Mucosa of stomach (tissue), 1 donor: Measurements from ENCODE around the gene RHOB.

ENCODE experiments used
- H3K27me3 ChIP-seq: one replicate; pipeline ENCODE4 v1.7.0; 2013; ENCODE audit warnings: mild to moderate bottlenecking, low read length; ENCODE audit not compliant: control insufficient read depth, insufficient read depth
- H3K36me3 ChIP-seq: one replicate; pipeline ENCODE4 v1.7.0; 2013; ENCODE audit warnings: low read length; ENCODE audit not compliant: control insufficient read depth, insufficient read depth
- H3K4me1 ChIP-seq: one replicate; pipeline ENCODE4 v1.7.0; 2013; ENCODE audit warnings: mild to moderate bottlenecking, low read length; ENCODE audit not compliant: control insufficient read depth, insufficient read depth
- H3K4me3 ChIP-seq: one replicate; pipeline ENCODE4 v1.7.0; 2013; ENCODE audit warnings: low read length
- H3K9ac ChIP-seq: one replicate; pipeline ENCODE4 v1.7.0; 2013; ENCODE audit warnings: mild to moderate bottlenecking, low read length, moderate library complexity
- H3K9me3 ChIP-seq: one replicate; pipeline ENCODE4 v1.7.0; 2013; ENCODE audit warnings: mild to moderate bottlenecking, low read length, moderate library complexity; ENCODE audit not compliant: control insufficient read depth
- donor health status: Pancreatic carcinoma.

Gene RHOB

GRCh38 chr2:20476950-20477349, 30.1 kb downstream of the RHOB start:
- no peaks in the 10 kb centered on the region for H3K9me3 ChIP-seq
- no peak overlapping the region for H3K4me3 ChIP-seq
- H3K27me3 ChIP-seq, result no peaks in the 10 kb centered on the region
- no peaks in the 10 kb centered on the region for H3K36me3 ChIP-seq
- no peak overlapping the region for H3K9ac ChIP-seq
- H3K4me1 ChIP-seq, result peaks cover 11% of the 10 kb centered on the region

GRCh38 chr2:20478961-20479360, 32.1 kb downstream of the RHOB start:
- Histone ChIP-seq H3K27me3 (no peaks in the 10 kb centered on the region), H3K4me1 (peaks cover 11% of the 10 kb centered on the region), H3K4me3 (no peak overlapping the region), H3K9me3 (no peaks in the 10 kb centered on the region), H3K36me3 (no peaks in the 10 kb centered on the region), H3K9ac (no peak overlapping the region)

GRCh38 chr2:20479835-20480234, 33.0 kb downstream of the RHOB start:
- H3K36me3 ChIP-seq, result no peaks in the 10 kb centered on the region
- no peaks in the 10 kb centered on the region for H3K9me3 ChIP-seq
- no peak overlapping the region for H3K4me3 ChIP-seq
- H3K9ac ChIP-seq, result no peak overlapping the region
- peaks cover 8% of the 10 kb centered on the region for H3K4me1 ChIP-seq
- no peaks in the 10 kb centered on the region for H3K27me3 ChIP-seq

GRCh38 chr2:20480913-20481312, 34.0 kb downstream of the RHOB start:
- no peaks in the 10 kb centered on the region for H3K9me3 ChIP-seq
- no peaks in the 10 kb centered on the region for H3K36me3 ChIP-seq
- no peaks in the 10 kb centered on the region for H3K27me3 ChIP-seq
- no peak overlapping the region for H3K4me3 ChIP-seq
- no peak overlapping the region for H3K9ac ChIP-seq
- H3K4me1 ChIP-seq, result no peaks in the 10 kb centered on the region

GRCh38 chr2:20481798-20482405, 35.0 kb downstream of the RHOB start:
- H3K9me3 ChIP-seq, result no peaks in the 10 kb centered on the region
- no peaks in the 10 kb centered on the region for H3K4me1 ChIP-seq
- no peaks in the 10 kb centered on the region for H3K27me3 ChIP-seq
- no peaks in the 10 kb centered on the region for H3K36me3 ChIP-seq
- H3K4me3 ChIP-seq, result no peak overlapping the region
- H3K9ac ChIP-seq, result no peak overlapping the region

- H3K4me1 ChIP-seq, result no peaks in the 10 kb centered on the region
- no peak overlapping the region for H3K9ac ChIP-seq
- H3K27me3 ChIP-seq, result no peaks in the 10 kb centered on the region
- H3K9me3 ChIP-seq, result no peaks in the 10 kb centered on the region
- H3K36me3 ChIP-seq, result no peaks in the 10 kb centered on the region
- no peak overlapping the region for H3K4me3 ChIP-seq
Observed at GRCh38 chr2:20482725-20483124, 35.9 kb downstream of the RHOB start.

GRCh38 chr2:20483194-20483895, 36.5 kb downstream of the RHOB start:
- Histone ChIP-seq H3K9me3 (no peaks in the 10 kb centered on the region), H3K27me3 (no peaks in the 10 kb centered on the region), H3K4me3 (no peak overlapping the region), H3K9ac (no peak overlapping the region), H3K36me3 (no peaks in the 10 kb centered on the region), H3K4me1 (no peaks in the 10 kb centered on the region)

- Histone ChIP-seq H3K27me3 (no peaks in the 10 kb centered on the region), H3K9ac (no peak overlapping the region), H3K4me3 (no peak overlapping the region), H3K4me1 (no peaks in the 10 kb centered on the region), H3K36me3 (no peaks in the 10 kb centered on the region), H3K9me3 (no peaks in the 10 kb centered on the region)
Observed at GRCh38 chr2:20484034-20484617, 37.3 kb downstream of the RHOB start.

GRCh38 chr2:20484810-20485611, 38.1 kb downstream of the RHOB start:
- H3K4me3 ChIP-seq, result no peak overlapping the region
- H3K9me3 ChIP-seq, result no peaks in the 10 kb centered on the region
- H3K27me3 ChIP-seq, result no peaks in the 10 kb centered on the region
- H3K36me3 ChIP-seq, result no peaks in the 10 kb centered on the region
- H3K4me1 ChIP-seq, result no peaks in the 10 kb centered on the region
- no peak overlapping the region for H3K9ac ChIP-seq

GRCh38 chr2:20485612-20486388, 38.9 kb downstream of the RHOB start:
- Histone ChIP-seq H3K4me1 (no peaks in the 10 kb centered on the region), H3K9me3 (no peaks in the 10 kb centered on the region), H3K4me3 (no peak overlapping the region), H3K36me3 (no peaks in the 10 kb centered on the region), H3K27me3 (no peaks in the 10 kb centered on the region), H3K9ac (no peak overlapping the region)

GRCh38 chr2:20486571-20486970, 39.7 kb downstream of the RHOB start:
- H3K36me3 ChIP-seq, result no peaks in the 10 kb centered on the region
- no peaks in the 10 kb centered on the region for H3K9me3 ChIP-seq
- H3K4me1 ChIP-seq, result no peaks in the 10 kb centered on the region
- H3K27me3 ChIP-seq, result no peaks in the 10 kb centered on the region
- no peak overlapping the region for H3K9ac ChIP-seq
- no peak overlapping the region for H3K4me3 ChIP-seq
